Activated CD4-positive, alpha-beta T cell treated with anti-CD3 and anti-CD28 coated beads for 24 hours (primary cell): Measurements from ENCODE around the gene FALEC.
"Not testable (repeated sequence)": the region's sequence is repeated elsewhere in the genome, so short reads cannot be mapped to it uniquely, and the experiment has no call there.

ENCODE experiments used
- DNase-seq, 2 donors: peaks; one replicate each; pipeline ENCODE4 v3.0.0-alpha.2; 2020; ENCODE audit warnings: low read depth in 2 of 2

FALEC gene

DNA sequence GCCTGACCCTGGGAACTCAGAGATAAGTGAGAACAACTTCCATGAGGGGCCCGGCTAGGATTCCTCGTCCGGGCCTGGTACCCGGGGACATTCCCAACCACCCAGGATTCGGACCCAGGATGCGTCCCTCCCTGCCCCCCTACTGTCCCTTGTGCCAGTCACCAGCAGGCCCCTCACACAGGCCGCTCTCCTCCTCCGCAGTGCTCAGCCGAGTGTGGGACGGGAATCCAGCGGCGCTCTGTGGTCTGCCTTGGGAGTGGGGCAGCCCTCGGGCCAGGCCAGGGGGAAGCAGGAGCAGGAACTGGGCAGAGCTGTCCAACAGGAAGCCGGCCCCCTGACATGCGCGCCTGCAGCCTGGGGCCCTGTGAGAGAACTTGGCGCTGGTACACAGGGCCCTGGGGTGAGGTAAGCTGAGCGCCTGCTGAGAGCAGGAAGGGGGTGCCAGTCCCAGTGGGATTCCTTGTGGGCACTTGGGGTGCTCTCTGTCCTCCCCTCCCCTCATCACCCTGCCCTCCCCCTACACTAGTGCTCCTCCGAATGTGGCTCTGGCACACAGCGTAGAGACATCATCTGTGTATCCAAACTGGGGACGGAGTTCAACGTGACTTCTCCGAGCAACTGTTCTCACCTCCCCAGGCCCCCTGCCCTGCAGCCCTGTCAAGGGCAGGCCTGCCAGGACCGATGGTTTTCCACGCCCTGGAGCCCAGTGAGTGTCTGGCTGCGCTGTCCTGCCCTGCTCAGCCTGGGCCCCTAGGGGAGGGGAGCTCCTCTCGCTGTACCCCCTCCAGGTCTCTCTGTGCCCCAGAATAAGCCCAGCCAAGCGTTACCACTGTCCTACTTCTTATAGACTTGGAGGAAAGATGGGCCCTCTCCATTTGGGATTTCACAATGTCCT is 43.5 kb downstream of the FALEC start:
- DNase-seq: no peak

DNA sequence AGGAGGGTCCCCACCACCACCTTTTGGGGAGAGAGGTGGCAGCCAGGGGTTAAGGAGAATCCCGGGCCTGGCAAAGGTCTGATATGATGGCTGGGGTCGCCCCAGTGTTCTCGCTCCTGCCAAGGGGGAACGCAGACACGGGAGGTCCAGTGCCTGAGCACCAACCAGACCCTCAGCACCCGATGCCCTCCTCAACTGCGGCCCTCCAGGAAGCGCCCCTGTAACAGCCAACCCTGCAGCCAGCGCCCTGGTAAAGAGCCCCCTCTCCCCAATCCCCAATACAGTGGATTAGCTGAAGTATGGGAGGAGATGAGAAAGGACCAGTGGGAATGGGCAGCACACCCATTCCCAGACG is 44.1 kb downstream of the FALEC start:
- no peak for DNase-seq

DNA sequence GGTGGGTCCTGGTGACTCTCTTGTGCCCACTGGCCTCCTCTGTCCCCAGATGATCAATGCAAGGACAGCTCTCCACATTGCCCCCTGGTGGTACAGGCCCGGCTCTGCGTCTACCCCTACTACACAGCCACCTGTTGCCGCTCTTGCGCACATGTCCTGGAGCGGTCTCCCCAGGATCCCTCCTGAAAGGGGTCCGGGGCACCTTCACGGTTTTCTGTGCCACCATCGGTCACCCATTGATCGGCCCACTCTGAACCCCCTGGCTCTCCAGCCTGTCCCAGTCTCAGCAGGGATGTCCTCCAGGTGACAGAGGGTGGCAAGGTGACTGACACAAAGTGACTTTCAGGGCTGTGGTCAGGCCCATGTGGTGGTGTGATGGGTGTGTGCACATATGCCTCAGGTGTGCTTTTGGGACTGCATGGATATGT is 44.5 kb downstream of the FALEC start:
- DNase-seq: peak; percentile 67

DNA sequence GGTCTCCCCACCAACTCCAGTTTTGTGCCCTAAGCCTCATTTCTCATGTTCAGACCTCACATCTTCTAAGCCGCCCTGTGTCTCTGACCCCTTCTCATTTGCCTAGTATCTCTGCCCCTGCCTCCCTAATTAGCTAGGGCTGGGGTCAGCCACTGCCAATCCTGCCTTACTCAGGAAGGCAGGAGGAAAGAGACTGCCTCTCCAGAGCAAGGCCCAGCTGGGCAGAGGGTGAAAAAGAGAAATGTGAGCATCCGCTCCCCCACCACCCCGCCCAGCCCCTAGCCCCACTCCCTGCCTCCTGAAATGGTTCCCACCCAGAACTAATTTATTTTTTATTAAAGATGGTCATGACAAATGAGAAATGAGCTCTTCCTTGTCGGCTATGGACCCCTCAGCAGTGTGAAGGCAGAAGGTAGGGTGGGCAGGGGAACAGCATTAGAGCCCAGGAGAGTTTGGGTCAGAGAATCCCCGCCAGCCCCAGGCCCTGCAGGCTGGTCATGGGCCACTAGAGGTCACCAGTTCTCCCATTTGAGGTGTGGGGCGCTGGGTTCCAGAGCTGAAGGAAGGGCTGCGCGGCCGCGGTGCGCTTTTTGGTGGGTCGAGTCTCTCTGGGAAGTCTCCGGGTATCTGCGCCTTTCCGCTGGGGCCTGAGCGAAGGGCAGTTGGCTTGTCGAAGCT is 45.2 kb downstream of the FALEC start:
- peak; percentile 81 to 83 for DNase-seq

DNA sequence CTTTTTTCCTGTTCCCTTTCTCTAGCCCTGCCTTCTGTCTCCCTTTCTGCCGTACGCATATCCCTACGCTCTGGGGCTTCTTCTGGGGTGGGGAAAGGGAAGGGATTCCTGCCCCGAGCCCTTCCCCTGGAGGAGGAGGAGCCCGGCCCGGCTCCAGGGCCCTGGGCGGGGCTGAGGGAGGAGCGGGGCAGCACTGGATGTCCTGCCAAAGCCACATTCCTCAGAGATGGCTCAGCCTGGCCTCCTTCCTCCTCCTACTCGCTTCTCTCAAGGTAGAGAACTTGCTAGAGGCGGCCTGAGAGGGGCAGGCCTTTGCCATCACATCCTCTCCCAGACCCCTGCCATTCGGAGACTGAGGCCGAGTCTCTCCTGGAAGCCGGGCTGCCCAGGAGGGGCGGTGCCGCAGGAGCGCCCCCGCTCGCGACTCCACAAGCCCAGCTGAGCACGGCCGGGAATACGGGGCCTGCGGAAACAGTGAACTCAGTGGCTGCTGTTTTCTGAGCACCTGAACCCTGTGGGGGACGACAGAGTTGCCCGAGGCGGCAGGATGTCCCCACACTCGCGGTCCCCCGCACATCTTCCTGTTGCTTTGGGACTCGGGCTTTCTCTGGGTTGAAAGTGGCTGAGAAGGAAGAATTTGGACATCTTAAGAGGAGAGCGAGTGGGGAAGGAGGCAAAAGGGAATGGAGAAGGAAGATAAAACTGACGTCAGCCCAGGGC is 45.9 kb downstream of the FALEC start:
- peak in 1 of 2 donors; percentile 63 for DNase-seq

DNA sequence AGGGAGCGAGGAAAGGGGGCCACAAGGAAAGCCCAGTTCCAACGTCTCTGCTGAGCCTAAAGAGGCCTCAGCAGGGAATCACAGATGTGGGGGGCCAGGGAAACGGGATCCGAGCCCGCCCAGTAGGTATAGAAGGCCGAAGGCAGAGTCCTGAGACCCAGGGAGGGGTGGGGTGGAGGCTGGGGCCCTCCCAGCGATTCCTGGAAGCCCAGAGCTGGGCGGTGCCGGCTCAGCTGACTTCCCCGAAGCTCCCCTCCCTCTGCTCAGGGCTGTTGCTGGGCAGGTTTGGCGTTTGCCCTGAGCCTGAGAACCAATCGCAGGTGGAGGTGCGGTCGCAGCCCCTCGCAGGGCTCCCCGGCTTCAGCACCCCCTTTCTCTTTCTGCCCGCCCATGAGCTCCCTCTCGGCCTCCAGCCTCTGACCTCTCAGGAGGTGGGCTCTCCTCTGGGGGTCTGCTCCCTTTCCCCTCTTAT is 46.5 kb downstream of the FALEC start:
- DNase-seq: peak; percentile 79 to 84

DNA sequence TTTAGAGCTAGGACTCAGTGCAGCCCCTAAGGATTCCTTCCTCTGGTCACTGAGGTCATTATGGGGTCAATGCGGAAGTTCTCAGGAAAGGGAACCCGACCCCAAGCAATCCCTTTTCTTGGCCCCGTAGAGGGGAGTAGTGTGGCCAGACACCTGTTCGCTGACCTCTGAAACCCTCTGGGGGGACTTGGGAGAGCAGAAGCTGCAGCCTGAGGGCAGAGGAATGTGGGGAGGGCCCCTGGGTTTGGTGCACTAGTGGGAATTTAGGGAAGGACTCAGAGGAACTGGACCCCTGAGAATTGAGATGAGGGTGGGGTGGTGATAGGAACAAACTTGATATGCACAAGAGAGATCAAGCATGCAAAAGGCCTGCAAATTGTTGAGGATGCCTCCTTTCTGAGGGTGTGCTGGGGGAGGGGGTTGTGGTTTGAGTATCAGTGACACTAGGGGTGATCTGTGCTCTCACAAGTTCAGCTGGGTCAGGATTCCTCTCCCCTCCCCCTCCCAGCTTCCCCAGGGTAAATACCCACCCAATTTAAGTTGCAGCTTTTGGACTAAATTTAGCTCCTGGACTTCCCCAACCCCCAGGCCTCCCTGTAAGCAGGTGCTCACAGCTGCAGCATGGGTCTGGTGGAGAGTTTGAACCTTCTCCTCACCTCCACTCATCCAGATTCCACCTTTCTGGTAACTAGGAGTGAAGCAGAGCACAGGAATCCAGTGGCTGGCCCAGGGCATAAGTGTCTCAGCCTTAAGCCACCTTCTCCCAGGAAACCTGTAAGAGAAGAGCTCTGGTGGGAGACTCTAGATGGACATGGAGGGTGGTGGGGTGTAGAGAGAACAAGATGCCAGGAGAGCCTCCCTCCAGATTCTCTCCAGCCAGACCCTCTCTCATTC is 47.1 kb downstream of the FALEC start:
- peak; percentile 73 to 77 for DNase-seq

DNA sequence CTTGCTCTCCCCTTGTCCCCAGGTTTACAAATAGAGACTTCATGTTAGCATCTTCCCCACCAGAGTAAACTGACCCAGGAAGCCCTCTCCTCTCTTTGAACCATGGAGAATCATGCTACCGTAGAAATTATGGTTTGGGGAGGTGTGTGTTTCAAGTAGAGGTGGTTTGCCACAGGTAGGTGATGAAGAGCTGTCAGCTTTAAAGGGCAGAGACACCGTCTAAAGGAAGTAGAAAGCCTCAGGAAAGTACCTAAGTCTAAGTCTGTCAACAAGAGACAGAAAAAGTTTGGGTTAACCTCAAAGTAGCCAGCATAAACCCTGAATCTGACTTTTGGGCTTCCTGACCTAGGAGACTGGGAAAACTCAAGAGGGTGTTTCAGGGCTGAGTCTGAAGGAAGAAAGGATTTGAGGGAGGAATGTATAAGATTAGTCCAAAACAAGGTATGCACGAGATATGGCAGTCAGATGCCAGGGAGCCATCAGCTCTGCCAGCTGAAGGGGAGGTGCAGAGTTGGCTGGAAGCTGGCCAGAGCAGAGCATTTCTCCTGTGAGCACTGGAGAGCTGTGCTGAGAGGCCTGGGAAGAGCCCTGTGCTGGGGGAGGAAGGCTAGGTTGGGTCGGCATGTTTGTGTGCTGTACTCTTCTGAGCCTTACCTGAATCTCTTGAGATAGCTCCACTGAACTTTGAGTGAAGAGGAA is 47.9 kb downstream of the FALEC start:
- no peak for DNase-seq

DNA sequence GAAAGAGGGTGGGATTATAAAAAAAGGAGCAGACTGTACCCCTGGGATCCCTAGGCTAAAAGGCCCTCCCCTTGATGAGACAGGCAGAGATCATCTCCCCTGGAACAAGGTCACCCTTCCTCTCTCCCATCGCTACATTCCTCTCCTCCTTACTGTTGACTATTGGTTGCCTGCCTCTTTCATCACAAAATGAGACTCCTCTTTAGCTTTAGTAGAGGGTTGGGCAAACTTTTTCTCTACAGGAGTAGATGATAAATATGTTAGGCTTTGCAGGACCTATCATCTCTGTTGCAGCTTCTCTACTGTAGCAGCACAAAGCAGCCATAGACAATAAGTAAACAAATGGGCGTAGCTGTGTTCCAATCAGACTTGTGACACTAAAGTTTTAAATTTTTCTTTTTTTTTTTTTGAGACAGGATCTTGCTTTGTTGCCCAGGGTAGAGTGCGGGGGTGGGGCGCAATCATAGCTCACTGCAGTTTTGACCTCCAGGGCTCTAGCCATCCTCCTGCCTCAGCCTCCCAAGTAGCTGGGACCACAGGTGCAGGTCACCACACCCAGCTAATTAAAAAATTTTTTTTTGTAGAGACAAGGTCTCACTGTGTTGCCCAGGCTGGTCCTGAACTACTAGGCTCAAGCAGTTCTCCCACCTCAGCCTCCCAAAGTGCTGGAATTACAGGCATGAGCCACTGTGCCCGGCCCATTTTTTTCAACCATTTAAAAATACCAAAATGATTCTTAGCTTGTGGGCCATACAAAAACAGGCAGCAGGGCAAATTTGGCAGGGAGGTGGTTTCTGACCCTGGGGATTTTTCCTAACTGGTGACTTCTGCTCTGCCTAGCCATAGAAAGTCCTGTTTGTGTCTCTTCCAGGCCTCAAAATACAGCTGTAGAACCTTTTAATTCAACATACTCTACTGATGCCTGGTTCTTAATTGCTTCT is 48.8 kb downstream of the FALEC start:
- DNase-seq: no peak

DNA sequence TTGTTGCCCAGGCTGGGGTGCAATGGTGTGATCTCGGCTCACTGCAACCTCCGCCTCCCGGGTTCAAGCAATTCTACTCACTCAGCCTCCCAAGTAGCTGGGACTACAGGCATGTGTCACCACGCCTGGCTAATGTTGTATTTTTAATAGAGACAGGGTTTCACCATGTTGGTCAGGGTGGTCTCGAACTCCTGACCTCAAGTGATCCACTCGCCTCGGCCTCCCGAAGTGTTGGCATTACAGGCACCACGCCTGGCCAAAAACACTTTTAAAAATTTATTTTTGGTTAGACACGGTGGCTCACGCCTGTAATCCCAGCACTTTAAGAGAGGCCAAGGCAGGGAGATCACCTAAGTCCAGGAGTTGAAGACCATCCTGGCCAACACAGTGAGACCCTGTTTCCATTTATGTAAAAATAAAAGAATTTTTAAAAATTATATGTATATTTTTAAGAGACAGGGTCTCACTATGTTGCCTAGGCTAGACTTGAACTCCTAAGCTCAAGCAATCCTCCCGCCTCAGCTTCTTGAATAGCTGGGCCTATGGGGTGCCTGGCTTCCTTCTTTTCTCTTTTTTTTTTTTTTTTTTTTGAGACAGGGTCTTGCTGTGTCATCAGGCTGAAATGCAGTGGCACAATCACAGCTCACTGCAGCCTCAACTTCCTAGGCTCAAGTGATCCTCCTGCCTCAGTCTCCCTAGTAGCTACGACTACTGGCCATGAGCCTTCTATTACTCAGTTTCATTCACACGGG is 49.9 kb downstream of the FALEC start:
- DNase-seq: not testable (repeated sequence)

DNA sequence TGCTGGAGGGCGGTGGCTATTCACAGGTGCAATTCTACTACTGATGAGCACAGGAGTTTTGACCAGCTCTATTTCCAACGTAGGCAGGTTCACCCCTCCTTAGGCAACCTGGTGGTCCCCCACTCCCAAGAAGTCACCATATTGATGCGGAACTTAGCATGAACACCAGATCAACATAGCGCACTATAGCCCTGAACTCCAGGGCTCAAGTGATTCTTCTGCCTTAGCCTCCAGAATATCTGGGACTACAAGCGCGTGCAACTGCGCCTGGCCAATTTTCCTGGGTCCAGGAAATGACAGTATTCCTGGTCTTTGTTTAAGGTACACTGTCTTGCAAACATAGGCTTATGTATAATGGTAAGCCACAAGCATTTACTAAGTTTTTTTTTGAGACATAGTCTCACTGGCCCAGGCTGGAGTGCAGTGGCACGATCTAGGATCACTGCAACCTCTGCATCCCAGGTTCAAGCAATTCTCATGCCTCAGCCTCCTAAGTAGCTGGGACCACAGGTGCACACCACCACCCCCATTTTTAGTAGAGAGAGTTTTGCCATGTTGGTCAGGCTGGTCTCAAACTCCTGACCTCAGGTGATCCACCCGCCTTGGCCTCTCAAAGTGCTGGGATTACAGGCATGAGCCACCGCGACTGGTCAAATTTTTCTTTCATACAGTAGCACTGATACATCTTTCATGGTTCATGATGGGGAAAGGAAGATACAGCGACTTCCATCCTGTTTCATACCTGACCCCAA is 51.2 kb downstream of the FALEC start:
- DNase-seq: no peak

DNA sequence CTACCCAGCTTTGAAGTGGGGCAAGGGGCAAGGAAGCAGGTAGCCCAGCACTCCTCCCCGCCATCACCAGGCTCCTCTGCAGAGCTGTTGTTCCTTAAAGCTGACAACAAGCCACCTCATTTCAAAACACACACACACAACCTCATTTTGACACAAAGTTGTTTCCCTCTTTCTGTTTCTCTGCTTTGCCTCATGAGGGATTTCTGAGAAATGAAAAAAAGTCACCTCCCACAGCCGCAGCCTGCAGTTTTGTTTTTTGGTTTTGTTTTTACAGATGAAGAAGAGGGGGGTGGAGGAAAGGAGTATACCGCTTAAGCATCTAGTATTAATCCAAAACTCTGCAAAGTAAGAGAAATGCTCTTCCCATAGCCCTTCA is 51.8 kb downstream of the FALEC start:
- DNase-seq: no peak

DNA sequence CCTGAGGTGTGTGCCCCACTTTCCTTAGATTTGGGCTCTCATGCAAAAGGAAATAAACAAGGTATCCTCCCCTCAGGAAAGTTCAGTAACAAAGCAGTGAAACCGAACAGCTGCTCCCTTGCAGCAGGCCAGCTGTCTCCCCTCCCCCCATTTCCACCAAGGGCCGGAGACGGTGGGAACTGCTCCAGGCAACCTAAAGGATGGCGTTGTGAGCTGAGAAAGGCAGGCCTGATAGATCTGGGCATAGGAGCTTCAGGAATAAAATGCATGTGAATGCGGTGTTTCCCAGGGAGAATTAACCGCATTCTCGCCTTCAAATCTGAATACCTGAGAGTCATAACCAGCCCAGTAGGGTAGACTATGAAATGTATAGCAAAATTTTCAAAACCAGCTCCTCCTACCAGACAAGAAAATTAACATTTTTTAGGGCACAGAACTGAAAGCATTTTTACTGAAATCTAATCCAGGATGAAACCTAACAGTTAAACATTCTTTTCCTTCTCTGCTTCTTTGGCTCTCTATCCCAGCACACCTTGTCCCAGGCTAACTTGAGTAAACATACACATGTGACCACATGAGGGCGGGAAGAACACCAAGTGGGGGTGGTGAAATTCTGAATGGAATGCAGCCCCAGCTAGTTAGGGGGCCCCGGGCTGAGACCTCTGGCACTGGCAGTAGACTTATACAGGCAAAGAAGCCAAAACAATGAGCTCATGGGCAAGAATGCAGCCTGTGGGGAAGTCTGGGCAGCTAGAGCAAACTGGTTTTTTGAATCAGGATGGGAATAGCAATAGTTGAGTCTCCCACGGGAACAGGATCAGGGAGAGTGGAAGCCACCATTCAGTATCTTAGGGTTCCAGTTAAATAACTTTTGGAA is 52.4 kb downstream of the FALEC start:
- no peak for DNase-seq

DNA sequence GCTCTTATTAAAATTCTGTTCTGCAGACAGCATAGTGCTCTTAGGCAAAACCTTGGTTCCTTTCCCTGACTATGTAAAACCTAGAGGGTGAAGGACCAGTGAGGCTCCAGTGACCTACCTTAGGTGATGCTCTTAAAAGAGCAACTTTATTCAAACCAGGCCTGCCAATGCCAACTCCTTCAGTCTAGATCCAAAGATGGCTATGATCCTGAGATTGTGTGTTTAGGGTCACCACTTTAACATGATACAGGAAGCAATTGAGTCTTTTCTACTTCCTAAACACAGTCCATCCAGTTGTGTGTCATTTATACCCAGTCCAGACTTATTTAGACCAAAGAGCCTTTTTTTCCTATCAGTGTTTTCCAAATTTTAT is 53.0 kb downstream of the FALEC start:
- no peak for DNase-seq

DNA sequence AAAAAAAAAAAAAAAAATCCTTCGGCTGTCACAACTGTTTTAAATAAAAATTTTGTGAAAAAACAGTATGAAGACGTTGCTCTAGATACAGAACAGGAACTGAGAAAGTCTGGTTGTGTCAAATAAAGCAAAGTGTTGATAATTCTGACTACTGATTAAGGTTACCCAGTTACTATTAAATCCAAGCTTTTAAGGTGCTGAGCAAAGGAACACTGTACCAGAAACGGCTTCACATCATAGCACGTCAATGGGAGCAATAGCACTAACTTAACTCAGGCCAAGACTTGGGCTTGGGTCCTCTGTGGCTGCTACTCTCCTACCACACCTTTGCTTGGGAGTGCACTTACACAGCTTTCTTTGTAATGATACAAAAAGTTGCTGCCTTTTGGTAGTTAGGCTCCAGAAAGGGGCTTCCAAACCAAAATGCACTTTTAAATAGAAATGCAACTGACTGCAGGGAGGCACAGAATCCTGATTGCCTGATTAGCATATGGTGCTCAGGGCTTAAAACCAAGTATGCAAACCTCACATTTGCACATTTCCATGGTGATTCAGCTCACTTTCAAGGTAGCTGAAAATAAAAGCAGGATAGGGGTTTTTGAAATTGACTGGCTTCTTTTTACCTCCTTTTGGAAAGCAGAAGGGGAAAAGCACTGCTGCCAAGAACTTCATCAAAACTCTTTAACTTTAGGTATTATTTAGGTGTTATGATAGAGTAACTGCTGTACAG is 57.5 kb downstream of the FALEC start:
- DNase-seq: no peak

DNA sequence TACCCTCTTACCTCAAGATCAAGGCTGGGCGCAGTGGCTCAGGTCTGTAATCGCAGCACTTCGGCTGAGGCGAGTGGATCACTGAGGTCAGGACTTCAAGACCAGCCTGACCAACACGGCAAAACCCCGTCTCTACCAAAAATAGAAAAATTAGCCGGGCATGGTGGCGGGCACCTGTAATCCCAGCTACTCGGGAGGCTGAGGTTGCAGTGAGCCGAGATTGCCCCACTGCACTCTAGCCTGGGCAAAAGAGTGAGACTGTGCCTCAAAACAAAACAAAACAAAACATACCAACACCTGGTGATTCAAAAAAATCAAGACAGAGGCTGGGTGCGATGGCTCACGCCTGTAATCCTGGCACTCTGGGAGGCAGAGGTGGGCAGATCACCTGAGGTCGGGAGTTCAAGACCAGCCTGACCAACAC is 58.1 kb downstream of the FALEC start:
- DNase-seq: not testable (repeated sequence)
